Activated naive CD8-positive, alpha-beta T cell treated with anti-CD3 and anti-CD28 coated beads, Interleukin-2, amount 50 U/mL, for 24 hours (primary cell): ENCODE measurements around the gene CASQ2.
A peak's percentile ranks its signal among the peaks of the same experiment; 100 is the strongest.

Experiments
- ATAC-seq: fragments of 150-1000 bp; cut with Tn5 transposase; one replicate; pipeline ENCODE4 v1.10.0; 2021
- DNase-seq: peaks from one replicate; pipeline ENCODE4 v3.0.0; 2021
- H3K27ac Mint-ChIP-seq: one replicate; pipeline ENCODE4 v1.8.0; 2021; ENCODE audit warnings: mild to moderate bottlenecking, mixed read lengths
- H3K27me3 Mint-ChIP-seq: one replicate; pipeline ENCODE4 v1.8.0; 2021; ENCODE audit warnings: mixed read lengths
- H3K36me3 Mint-ChIP-seq: one replicate; pipeline ENCODE4 v1.8.0; 2021; ENCODE audit warnings: low read depth, mixed read lengths
- H3K4me1 Mint-ChIP-seq: one replicate; pipeline ENCODE4 v1.8.0; 2021; ENCODE audit warnings: mixed read lengths
- H3K4me3 Mint-ChIP-seq: one replicate; pipeline ENCODE4 v1.8.0; 2021; ENCODE audit warnings: mild to moderate bottlenecking, moderate library complexity, mixed read lengths
- H3K9me3 Mint-ChIP-seq: one replicate; pipeline ENCODE4 v1.8.0; 2021; ENCODE audit warnings: mixed read lengths

The CASQ2 gene

GRCh38 chr1:115658646-115659045, 109.9 kb downstream of the CASQ2 start:
- Mint-ChIP-seq H3K9me3 (no peaks in the 10 kb centered on the region), H3K27me3 (peaks cover 1% of the 10 kb centered on the region), H3K27ac (no peak overlapping the region), H3K36me3 (no peaks in the 10 kb centered on the region), H3K4me1 (peaks cover 7% of the 10 kb centered on the region), H3K4me3 (no peak overlapping the region)
- DNase-seq (no peak), ATAC-seq (no peak)

GRCh38 chr1:115656461-115657077, 111.9 kb downstream of the CASQ2 start:
- no peak overlapping the region for H3K27ac Mint-ChIP-seq
- H3K4me1 Mint-ChIP-seq = peaks cover 7% of the 10 kb centered on the region
- peaks cover 1% of the 10 kb centered on the region for H3K27me3 Mint-ChIP-seq
- H3K4me3 Mint-ChIP-seq = no peak overlapping the region
- DNase-seq = no peak
- no peaks in the 10 kb centered on the region for H3K36me3 Mint-ChIP-seq
- ATAC-seq = no peak
- H3K9me3 Mint-ChIP-seq = no peaks in the 10 kb centered on the region

GRCh38 chr1:115655916-115656315, 112.6 kb downstream of the CASQ2 start:
- no peaks in the 10 kb centered on the region for H3K9me3 Mint-ChIP-seq
- no peak overlapping the region for H3K27ac Mint-ChIP-seq
- H3K4me1 Mint-ChIP-seq = peaks cover 7% of the 10 kb centered on the region
- DNase-seq = no peak
- H3K36me3 Mint-ChIP-seq = no peaks in the 10 kb centered on the region
- H3K4me3 Mint-ChIP-seq = no peak overlapping the region
- peaks cover 1% of the 10 kb centered on the region for H3K27me3 Mint-ChIP-seq
- ATAC-seq = peak; percentile 37

- no peak for DNase-seq
- Mint-ChIP-seq H3K36me3 (no peaks in the 10 kb centered on the region), H3K27me3 (peaks cover 1% of the 10 kb centered on the region), H3K9me3 (no peaks in the 10 kb centered on the region), H3K27ac (no peak overlapping the region), H3K4me1 (peaks cover 7% of the 10 kb centered on the region), H3K4me3 (no peak overlapping the region)
- ATAC-seq = no peak
Observed at GRCh38 chr1:115655306-115655663, 113.2 kb downstream of the CASQ2 start.

- Mint-ChIP-seq H3K27ac (no peak overlapping the region), H3K4me3 (no peak overlapping the region), H3K27me3 (peaks cover 1% of the 10 kb centered on the region), H3K4me1 (peaks cover 8% of the 10 kb centered on the region), H3K9me3 (no peaks in the 10 kb centered on the region), H3K36me3 (no peaks in the 10 kb centered on the region)
- no peak for ATAC-seq
- DNase-seq = no peak
Observed at GRCh38 chr1:115654663-115655305, 113.7 kb downstream of the CASQ2 start.

- Mint-ChIP-seq H3K36me3 (no peaks in the 10 kb centered on the region), H3K27me3 (peaks cover 1% of the 10 kb centered on the region), H3K4me1 (peaks cover 14% of the 10 kb centered on the region), H3K27ac (no peak overlapping the region), H3K4me3 (no peak overlapping the region), H3K9me3 (no peaks in the 10 kb centered on the region)
- ATAC-seq (no peak), DNase-seq (no peak)
Observed at GRCh38 chr1:115654125-115654524, 114.4 kb downstream of the CASQ2 start.

GRCh38 chr1:115652236-115652788, 116.2 kb downstream of the CASQ2 start:
- ATAC-seq (no peak), DNase-seq (no peak)
- no peaks in the 10 kb centered on the region for H3K36me3 Mint-ChIP-seq
- no peaks in the 10 kb centered on the region for H3K9me3 Mint-ChIP-seq
- H3K4me1 Mint-ChIP-seq = peaks cover 14% of the 10 kb centered on the region
- peaks cover 1% of the 10 kb centered on the region for H3K27me3 Mint-ChIP-seq
- no peak overlapping the region for H3K4me3 Mint-ChIP-seq
- no peak overlapping the region for H3K27ac Mint-ChIP-seq

- Mint-ChIP-seq H3K36me3 (no peaks in the 10 kb centered on the region), H3K4me3 (no peak overlapping the region), H3K9me3 (no peaks in the 10 kb centered on the region), H3K27me3 (no peaks in the 10 kb centered on the region), H3K4me1 (peaks cover 14% of the 10 kb centered on the region), H3K27ac (no peak overlapping the region)
- no peak for ATAC-seq
- no peak for DNase-seq
Observed at GRCh38 chr1:115651391-115651790, 117.1 kb downstream of the CASQ2 start.

GRCh38 chr1:115650961-115651360, 117.6 kb downstream of the CASQ2 start:
- no peaks in the 10 kb centered on the region for H3K9me3 Mint-ChIP-seq
- H3K27me3 Mint-ChIP-seq = no peaks in the 10 kb centered on the region
- no peak overlapping the region for H3K27ac Mint-ChIP-seq
- H3K4me1 Mint-ChIP-seq = peaks cover 13% of the 10 kb centered on the region
- H3K4me3 Mint-ChIP-seq = no peak overlapping the region
- H3K36me3 Mint-ChIP-seq = no peaks in the 10 kb centered on the region
- ATAC-seq (no peak), DNase-seq (no peak)
